Colonic mucosa (tissue), 4 donors: ENCODE results near the gene NAE1. TPM values are rescaled to one million over a fixed set of nuclear protein-coding genes. Genes with fewer than 3 reads are reported as not detected.
"Not testable (repeated sequence)": the region's sequence is repeated elsewhere in the genome, so short reads cannot be mapped to it uniquely, and the experiment has no call there.

Experiments
- DNase-seq: peaks from one replicate; pipeline ENCODE4 v3.0.0-alpha.2; 2020
- H3K27ac ChIP-seq: fragments of 200-600 bp; one replicate; pipeline ENCODE4 v1.8.0; 2021
- H3K27me3 ChIP-seq: fragments of 200-600 bp; one replicate; pipeline ENCODE4 v1.8.0; 2021
- H3K36me3 ChIP-seq: fragments of 200-600 bp; one replicate; pipeline ENCODE4 v1.8.0; 2021
- H3K4me1 ChIP-seq: fragments of 200-600 bp; one replicate; pipeline ENCODE4 v1.8.0; 2021; ENCODE audit warnings: mild to moderate bottlenecking
- H3K4me3 ChIP-seq: fragments of 200-600 bp; one replicate; pipeline ENCODE4 v1.8.0; 2021
- H3K9ac ChIP-seq, 2 donors: one replicate each; pipeline ENCODE4 v1.7.0; 2013; ENCODE audit warnings: control low read depth in 2 of 2, low read depth in 2 of 2, low read length in 2 of 2
- H3K9me3 ChIP-seq: fragments of 200-600 bp; one replicate; pipeline ENCODE4 v1.8.0; 2021
- intact Hi-C: fragments of 100-400 bp; cut with DNase I; formaldehyde crosslinking; loops from one replicate; pipeline ENCODE4 v1.14.1; 2022
- total RNA-seq, 2 donors: library from RNA; stranded (reverse); fragmentation: NEBNext Ultra II Directional in 1 of 2; extraction: Animal tissue kit (Norgen Biotek cat#: 25700) in 1 of 2; gene quantifications; one replicate each; pipeline ENCODE4 v1.2.1, GENCODE V29; 2021
- TF ChIP-seq, protein P1 (sequence below): fragments of 200-600 bp; IDR thresholded peaks from one replicate; pipeline ENCODE4 v1.8.0; 2022; ENCODE audit warnings: antibody characterized with exemption, mild to moderate bottlenecking
- donor health status: healthy.
- donor health status: DM: no; HTN: no; CAD: no.
- donor health status: DM: no; HTN: no; CAD: no.

NAE1 gene
- total RNA-seq, 2 donors from 2014 or later: 42.2 to 62.0 TPM

- Histone ChIP-seq H3K9ac (no peak within 1 kb of the TSS), H3K27me3 (no peaks in the 10 kb centered on the region), H3K27ac (no peak within 1 kb of the TSS), H3K4me1 (no peaks in the 10 kb centered on the region), H3K9me3 (no peaks in the 10 kb centered on the region), H3K4me3 (no peak within 1 kb of the TSS), H3K36me3 (peaks cover 6% of the 10 kb centered on the region)
- TF ChIP-seq, protein P1, sequence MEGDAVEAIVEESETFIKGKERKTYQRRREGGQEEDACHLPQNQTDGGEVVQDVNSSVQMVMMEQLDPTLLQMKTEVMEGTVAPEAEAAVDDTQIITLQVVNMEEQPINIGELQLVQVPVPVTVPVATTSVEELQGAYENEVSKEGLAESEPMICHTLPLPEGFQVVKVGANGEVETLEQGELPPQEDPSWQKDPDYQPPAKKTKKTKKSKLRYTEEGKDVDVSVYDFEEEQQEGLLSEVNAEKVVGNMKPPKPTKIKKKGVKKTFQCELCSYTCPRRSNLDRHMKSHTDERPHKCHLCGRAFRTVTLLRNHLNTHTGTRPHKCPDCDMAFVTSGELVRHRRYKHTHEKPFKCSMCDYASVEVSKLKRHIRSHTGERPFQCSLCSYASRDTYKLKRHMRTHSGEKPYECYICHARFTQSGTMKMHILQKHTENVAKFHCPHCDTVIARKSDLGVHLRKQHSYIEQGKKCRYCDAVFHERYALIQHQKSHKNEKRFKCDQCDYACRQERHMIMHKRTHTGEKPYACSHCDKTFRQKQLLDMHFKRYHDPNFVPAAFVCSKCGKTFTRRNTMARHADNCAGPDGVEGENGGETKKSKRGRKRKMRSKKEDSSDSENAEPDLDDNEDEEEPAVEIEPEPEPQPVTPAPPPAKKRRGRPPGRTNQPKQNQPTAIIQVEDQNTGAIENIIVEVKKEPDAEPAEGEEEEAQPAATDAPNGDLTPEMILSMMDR: no peak
- no peak for DNase-seq
- intact Hi-C loops: no loop called here
Measured at GRCh38 chr16:66801320-66802105, 29.3 kb downstream of the NAE1 start, which contains the start of gene TERB1. Gene TERB1, minus strand, starts transcription at chr16:66801584. Its CDS starts 4,786 bp downstream, at chr16:66796798.

DNA sequence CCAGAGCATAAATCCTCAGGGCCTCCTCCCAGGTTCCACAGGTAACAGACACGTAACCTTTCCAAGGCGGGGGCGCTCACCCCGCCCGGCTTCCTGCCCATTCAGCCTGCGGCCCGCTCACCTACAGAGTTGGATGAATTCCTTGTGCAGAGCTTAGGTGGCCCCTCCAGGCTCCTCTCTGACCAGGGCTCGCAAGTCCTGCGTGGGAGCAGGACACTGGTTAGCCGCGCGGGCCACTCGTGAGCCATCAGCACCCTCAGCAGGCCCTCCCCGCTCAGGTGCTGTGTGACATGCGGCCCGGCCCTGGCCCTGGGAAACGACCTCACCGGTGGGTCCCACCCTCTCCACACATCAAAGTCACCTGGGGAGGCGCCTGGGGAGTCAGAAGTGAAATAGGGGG lies 29.9 kb downstream of the NAE1 start:
- TF ChIP-seq, protein P1: no peak
- Histone ChIP-seq H3K27me3 (no peaks in the 10 kb centered on the region), H3K4me3 (no peak overlapping the region), H3K9ac (no peak overlapping the region), H3K27ac (no peak overlapping the region), H3K4me1 (no peaks in the 10 kb centered on the region), H3K9me3 (no peaks in the 10 kb centered on the region), H3K36me3 (peaks cover 6% of the 10 kb centered on the region)
- intact Hi-C loops: no loop called here
- no peak for DNase-seq

DNA sequence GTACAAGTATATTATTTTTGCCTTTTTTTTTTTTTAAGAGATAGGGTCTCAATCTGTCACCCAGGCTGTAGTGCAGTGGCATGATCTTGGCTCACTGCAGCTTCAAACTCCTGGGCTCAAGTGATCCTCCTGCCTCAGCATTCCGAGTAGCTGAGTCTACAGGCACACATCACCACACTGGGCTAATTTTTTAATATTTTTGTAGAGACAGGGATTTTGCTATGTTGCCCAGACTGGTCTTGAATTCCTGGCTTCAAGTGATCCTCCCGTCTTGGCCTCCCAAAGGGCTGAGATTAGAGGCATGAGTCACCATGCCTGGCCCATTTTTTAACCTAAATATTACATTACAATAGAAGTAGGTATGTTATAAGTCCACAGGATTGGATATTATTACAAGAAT lies 32.6 kb downstream of the NAE1 start:
- no peaks in the 10 kb centered on the region for H3K4me1 ChIP-seq
- H3K27me3 ChIP-seq: no peaks in the 10 kb centered on the region
- no peak overlapping the region for H3K27ac ChIP-seq
- H3K4me3 ChIP-seq: no peak overlapping the region
- no peak for DNase-seq
- intact Hi-C loops: no loop called here
- no peak overlapping the region for H3K9ac ChIP-seq
- H3K36me3 ChIP-seq: no peaks in the 10 kb centered on the region
- no peaks in the 10 kb centered on the region for H3K9me3 ChIP-seq
- TF ChIP-seq, protein P1: no peak

- H3K4me1 ChIP-seq, intact Hi-C loops, DNase-seq, H3K4me3 ChIP-seq, H3K36me3 ChIP-seq, H3K9ac ChIP-seq, H3K27me3 ChIP-seq, H3K27ac ChIP-seq, H3K9me3 ChIP-seq: not testable (repeated sequence)
Measured at GRCh38 chr16:66793984-66794383, 36.8 kb downstream of the NAE1 start.

DNA sequence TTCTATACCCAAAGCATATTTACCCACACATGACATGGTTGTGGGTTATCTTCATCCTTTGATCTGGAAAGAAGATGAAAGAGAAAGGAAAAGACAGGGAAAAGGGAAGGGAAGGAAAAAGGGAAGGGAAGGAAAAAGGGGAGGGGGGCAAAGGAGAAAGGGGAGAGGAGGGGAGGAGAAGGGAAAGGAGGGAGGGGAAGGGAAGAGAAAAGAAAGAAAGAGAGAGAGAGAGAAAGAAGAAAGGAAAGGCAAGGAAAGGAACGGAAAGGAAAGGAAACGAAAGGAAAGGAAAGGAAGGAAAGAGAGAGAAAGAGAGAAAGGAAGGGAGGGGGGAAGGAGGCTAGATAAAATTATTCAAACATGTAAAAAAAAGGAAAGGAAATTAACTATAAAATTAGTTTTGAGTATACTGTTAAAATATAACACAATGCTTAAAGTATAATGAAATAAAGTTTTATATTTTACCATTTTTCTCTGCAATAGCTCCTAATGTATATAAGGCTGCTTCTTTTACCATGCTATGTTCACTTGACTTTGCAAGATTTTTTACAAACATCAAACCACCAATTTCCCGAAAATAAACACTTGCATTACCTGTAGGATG lies 40.5 kb downstream of the NAE1 start:
- Histone ChIP-seq H3K4me1 (no peaks in the 10 kb centered on the region), H3K27ac (no peak overlapping the region), H3K27me3 (no peaks in the 10 kb centered on the region), H3K36me3 (no peaks in the 10 kb centered on the region), H3K9me3 (no peaks in the 10 kb centered on the region), H3K4me3 (no peak overlapping the region), H3K9ac (no peak overlapping the region)
- intact Hi-C loops: no loop called here
- no peak for DNase-seq
- TF ChIP-seq, protein P1: no peak

GRCh38 chr16:66787427-66787826 lies 43.3 kb downstream of the NAE1 start:
- H3K9ac ChIP-seq: no peak overlapping the region
- H3K27ac ChIP-seq: no peak overlapping the region
- no peak for DNase-seq
- intact Hi-C loops: loop anchor here (10.0 kb wide), 1 partner anchor 57 kb away; the partner anchor contains the start of gene CA7
- H3K4me1 ChIP-seq: no peaks in the 10 kb centered on the region
- H3K9me3 ChIP-seq: no peaks in the 10 kb centered on the region
- H3K36me3 ChIP-seq: no peaks in the 10 kb centered on the region
- no peaks in the 10 kb centered on the region for H3K27me3 ChIP-seq
- no peak overlapping the region for H3K4me3 ChIP-seq
- TF ChIP-seq, protein P1: no peak
